HepG2 (cell line): Measurements from ENCODE around the gene DLX5. TPM values are rescaled to one million over a fixed set of nuclear protein-coding genes. Genes with fewer than 3 reads are reported as not detected.

Experiments used
- CSRNP1 ChIP-seq: sonication (generic); formaldehyde crosslinking; IDR thresholded peaks from 2 replicates; pipeline ENCODE4 v1.8.1; 2023; ENCODE audit warnings: mild to moderate bottlenecking, missing genetic modification reagents
- FIP1L1 ChIP-seq: fragments of 200-400 bp; formaldehyde crosslinking; IDR thresholded peaks from 2 replicates; pipeline ENCODE4 v1.6.1; 2018; ENCODE audit warnings: low read depth, mild to moderate bottlenecking, low read length, moderate library complexity, borderline replicate concordance; ENCODE audit not compliant: insufficient read depth
- FUBP1 ChIP-seq: sonication (generic); formaldehyde crosslinking; IDR thresholded peaks from 2 replicates; pipeline ENCODE4 v1.5.1; 2020; ENCODE audit warnings: missing genetic modification reagents, mild to moderate bottlenecking, borderline replicate concordance
- HDAC2 ChIP-seq: sonication (generic); formaldehyde crosslinking; IDR thresholded peaks from 2 replicates; pipeline ENCODE4 v1.4.0; 2020; ENCODE audit warnings: missing genetic modification reagents
- KDM6A ChIP-seq: IDR thresholded peaks from 2 replicates; pipeline ENCODE4 v1.6.1; 2016; ENCODE audit warnings: low read depth
- NFIC ChIP-seq: IDR thresholded peaks from 2 replicates; pipeline ENCODE4 v1.6.1; 2012; ENCODE audit warnings: mild to moderate bottlenecking, low read length, inconsistent platforms
- SAP130 ChIP-seq: IDR thresholded peaks from 2 replicates; pipeline ENCODE4 v1.6.1; 2016; ENCODE audit warnings: low read depth
- SOX13 ChIP-seq, 3 experiments: fragments of 450-650 bp in 1 of 3; sonication (generic) in 1 of 3; formaldehyde crosslinking in 1 of 3; IDR thresholded peaks in 2 of 3; conservative IDR thresholded peaks in 1 of 3; 2 replicates each; pipeline versions ENCODE4 v1.5.0 to v1.6.1; 2016 to 2020; ENCODE audit warnings: antibody characterized with exemption in 1 of 3, mild to moderate bottlenecking in 1 of 3, missing compliant biosample characterization in 1 of 3, missing genetic modification reagents in 1 of 3, moderate library complexity in 1 of 3
- SOX6 ChIP-seq, 2 experiments: fragments of 450-650 bp in 1 of 2; sonication (generic) in 1 of 2; formaldehyde crosslinking in 1 of 2; IDR thresholded peaks; 2 replicates each; pipeline versions ENCODE4 v1.4.0 to v1.6.1; 2017 to 2020; ENCODE audit warnings: antibody characterized with exemption in 1 of 2, mild to moderate bottlenecking in 1 of 2, missing genetic modification reagents in 1 of 2
- ZBTB7A ChIP-seq: sonication (generic); formaldehyde crosslinking; IDR thresholded peaks from 2 replicates; pipeline ENCODE4 v1.8.0; 2022; ENCODE audit warnings: mild to moderate bottlenecking, missing genetic modification reagents
- ZFX ChIP-seq: sonication (generic); formaldehyde crosslinking; IDR thresholded peaks from 2 replicates; pipeline ENCODE4 v1.4.0; 2020; ENCODE audit warnings: mild to moderate bottlenecking, low read depth, missing genetic modification reagents, moderate library complexity
- ZNF143 ChIP-seq: sonication (generic); formaldehyde crosslinking; IDR thresholded peaks from 2 replicates; pipeline ENCODE4 v1.4.0; 2020; ENCODE audit warnings: missing genetic modification reagents
- ZNF644 ChIP-seq: IDR thresholded peaks from 2 replicates; pipeline ENCODE4 v1.6.1; 2016; ENCODE audit warnings: low read depth
- ZNF781 ChIP-seq: sonication (generic); formaldehyde crosslinking; IDR thresholded peaks from 2 replicates; pipeline ENCODE4 v1.5.1; 2020; ENCODE audit warnings: borderline replicate concordance, mild to moderate bottlenecking, missing genetic modification reagents; ENCODE audit errors: not compliant biosample characterization
- ZSCAN25 ChIP-seq: sonication (generic); formaldehyde crosslinking; IDR thresholded peaks from 2 replicates; pipeline ENCODE4 v1.8.0; 2022; ENCODE audit warnings: mild to moderate bottlenecking, missing genetic modification reagents
- polyA plus RNA-seq, 8 experiments: library from polyadenylated mRNA; depleted of rRNA in 3 of 8; stranded (reverse) in 7 of 8; unstranded in 1 of 8; fragments of >200 nt; fragmentation: Illumina TruSeq in 4 of 8; extraction: Trizol in 4 of 8; gene quantifications; 2 replicates each; pipeline versions ENCODE4 v1.2.1 to v1.2.3, GENCODE V29; 2011 to 2016; ENCODE audit warnings: low read depth in 4 of 8, missing spikeins in 1 of 8, mixed read lengths in 1 of 8; ENCODE audit not compliant: insufficient read depth in 1 of 8
- total RNA-seq, 5 experiments: library from RNA; depleted of rRNA; stranded (reverse); fragments of >200 nt; fragmentation: Illumina TruSeq; extraction: Trizol; gene quantifications; 2 replicates each; pipeline ENCODE4 v1.2.3, GENCODE V29; 2016; ENCODE audit warnings: low read depth in 1 of 5
- TF ChIP-seq, protein P1 (sequence below): sonication (generic); formaldehyde crosslinking; IDR thresholded peaks from 2 replicates; pipeline ENCODE4 v1.4.0; 2020; ENCODE audit warnings: mild to moderate bottlenecking, missing genetic modification reagents, borderline replicate concordance

The DLX5 gene
- total and polyA plus RNA-seq, 2 of the 13 experiments (the other 11 are each of a cell fraction or from before 2014, with no cell fraction given) = not detected

GRCh38 chr7:97006055-97006815 lies 18.4 kb downstream of the DLX5 start (continued):
- TF ChIP-seq ZNF781 (CRISPR knock-in tag) (no peak), ZSCAN25 (CRISPR knock-in tag) (no peak), FIP1L1 (no peak), HDAC2 (0 out of 2 replicates have a peak, but pooled peaks have one; percentile 19), FUBP1 (CRISPR knock-in tag) (no peak), SOX13 (IDR thresholded peaks at IDR 0.05) (no peak), SOX13 (CRISPR knock-in tag; conservative IDR thresholded peaks at IDR 0.05 in 1 of 2, IDR thresholded peaks at IDR 0.05 in 1 of 2) (0 out of 4 replicates have a peak, but pooled peaks of 1 of the 2 experiments have one; percentile 10), NFIC (no peak), SAP130 (CRISPR knock-in tag) (peak; percentile 62), CSRNP1 (CRISPR knock-in tag) (no peak), SOX6 (IDR thresholded peaks at IDR 0.05) (no peak), SOX6 (CRISPR knock-in tag; IDR thresholded peaks at IDR 0.05) (no peak; the same call in 1 of the 2 replicates), ZNF644 (CRISPR knock-in tag) (no peak), ZFX (CRISPR knock-in tag) (peak; percentile 70), ZBTB7A (CRISPR knock-in tag) (peak; percentile 43; the same call in 1 of the 2 replicates), KDM6A (CRISPR knock-in tag) (no peak), ZNF143 (CRISPR knock-in tag) (no peak)
- TF ChIP-seq, protein P1, sequence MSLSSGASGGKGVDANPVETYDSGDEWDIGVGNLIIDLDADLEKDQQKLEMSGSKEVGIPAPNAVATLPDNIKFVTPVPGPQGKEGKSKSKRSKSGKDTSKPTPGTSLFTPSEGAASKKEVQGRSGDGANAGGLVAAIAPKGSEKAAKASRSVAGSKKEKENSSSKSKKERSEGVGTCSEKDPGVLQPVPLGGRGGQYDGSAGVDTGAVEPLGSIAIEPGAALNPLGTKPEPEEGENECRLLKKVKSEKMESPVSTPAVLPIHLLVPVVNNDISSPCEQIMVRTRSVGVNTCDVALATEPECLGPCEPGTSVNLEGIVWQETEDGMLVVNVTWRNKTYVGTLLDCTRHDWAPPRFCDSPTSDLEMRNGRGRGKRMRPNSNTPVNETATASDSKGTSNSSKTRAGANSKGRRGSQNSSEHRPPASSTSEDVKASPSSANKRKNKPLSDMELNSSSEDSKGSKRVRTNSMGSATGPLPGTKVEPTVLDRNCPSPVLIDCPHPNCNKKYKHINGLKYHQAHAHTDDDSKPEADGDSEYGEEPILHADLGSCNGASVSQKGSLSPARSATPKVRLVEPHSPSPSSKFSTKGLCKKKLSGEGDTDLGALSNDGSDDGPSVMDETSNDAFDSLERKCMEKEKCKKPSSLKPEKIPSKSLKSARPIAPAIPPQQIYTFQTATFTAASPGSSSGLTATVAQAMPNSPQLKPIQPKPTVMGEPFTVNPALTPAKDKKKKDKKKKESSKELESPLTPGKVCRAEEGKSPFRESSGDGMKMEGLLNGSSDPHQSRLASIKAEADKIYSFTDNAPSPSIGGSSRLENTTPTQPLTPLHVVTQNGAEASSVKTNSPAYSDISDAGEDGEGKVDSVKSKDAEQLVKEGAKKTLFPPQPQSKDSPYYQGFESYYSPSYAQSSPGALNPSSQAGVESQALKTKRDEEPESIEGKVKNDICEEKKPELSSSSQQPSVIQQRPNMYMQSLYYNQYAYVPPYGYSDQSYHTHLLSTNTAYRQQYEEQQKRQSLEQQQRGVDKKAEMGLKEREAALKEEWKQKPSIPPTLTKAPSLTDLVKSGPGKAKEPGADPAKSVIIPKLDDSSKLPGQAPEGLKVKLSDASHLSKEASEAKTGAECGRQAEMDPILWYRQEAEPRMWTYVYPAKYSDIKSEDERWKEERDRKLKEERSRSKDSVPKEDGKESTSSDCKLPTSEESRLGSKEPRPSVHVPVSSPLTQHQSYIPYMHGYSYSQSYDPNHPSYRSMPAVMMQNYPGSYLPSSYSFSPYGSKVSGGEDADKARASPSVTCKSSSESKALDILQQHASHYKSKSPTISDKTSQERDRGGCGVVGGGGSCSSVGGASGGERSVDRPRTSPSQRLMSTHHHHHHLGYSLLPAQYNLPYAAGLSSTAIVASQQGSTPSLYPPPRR (CRISPR knock-in tag) = no peak
